HEK293 (cell line): ENCODE measurements around the gene CCP110.

Experiments used
- ATF2 ChIP-seq: fragments of 450-650 bp; formaldehyde crosslinking; IDR thresholded peaks from 2 replicates; pipeline ENCODE4 v1.5.1; 2016; ENCODE audit warnings: missing biosample characterization, missing genetic modification characterization, low read depth
- BCL11B ChIP-seq: fragments of 450-650 bp; formaldehyde crosslinking; IDR thresholded peaks from 2 replicates; pipeline ENCODE4 v1.5.1; 2016; ENCODE audit warnings: low read depth, missing biosample characterization, missing genetic modification characterization
- GFI1B ChIP-seq: fragments of 450-650 bp; formaldehyde crosslinking; IDR thresholded peaks from 2 replicates; pipeline ENCODE4 v1.5.1; 2016; ENCODE audit warnings: missing biosample characterization, missing genetic modification characterization
- GLIS1 ChIP-seq: fragments of 450-650 bp; formaldehyde crosslinking; IDR thresholded peaks from 2 replicates; pipeline ENCODE4 v1.5.1; 2016; ENCODE audit warnings: missing biosample characterization, missing genetic modification characterization
- KLF1 ChIP-seq: fragments of 450-650 bp; formaldehyde crosslinking; IDR thresholded peaks from 2 replicates; pipeline ENCODE4 v1.5.1; 2016; ENCODE audit warnings: missing biosample characterization, missing genetic modification characterization
- KLF7 ChIP-seq: fragments of 450-650 bp; formaldehyde crosslinking; IDR thresholded peaks from 2 replicates; pipeline ENCODE4 v1.5.1; 2016; ENCODE audit warnings: missing biosample characterization, missing genetic modification characterization, borderline replicate concordance
- OSR2 ChIP-seq: fragments of 450-650 bp; formaldehyde crosslinking; IDR thresholded peaks from 2 replicates; pipeline ENCODE4 v1.5.1; 2016; ENCODE audit warnings: missing biosample characterization, missing genetic modification characterization
- RBAK ChIP-seq: fragments of 450-650 bp; formaldehyde crosslinking; IDR thresholded peaks from 2 replicates; pipeline ENCODE4 v1.5.1; 2016; ENCODE audit warnings: missing biosample characterization, missing genetic modification characterization
- SCRT2 ChIP-seq: fragments of 450-650 bp; formaldehyde crosslinking; IDR thresholded peaks from 2 replicates; pipeline ENCODE4 v1.5.1; 2016; ENCODE audit warnings: missing biosample characterization, missing genetic modification characterization
- TCF7L2 ChIP-seq: IDR thresholded peaks from 2 replicates; pipeline ENCODE4 v1.6.1; 2011; ENCODE audit warnings: low read depth, mild to moderate bottlenecking, inconsistent platforms, low read length, moderate library complexity, borderline replicate concordance
- ZBTB1 ChIP-seq: fragments of 450-650 bp; formaldehyde crosslinking; IDR thresholded peaks from 2 replicates; pipeline ENCODE4 v1.5.1; 2016; ENCODE audit warnings: missing biosample characterization, missing genetic modification characterization
- ZBTB17 ChIP-seq: fragments of 450-650 bp; formaldehyde crosslinking; IDR thresholded peaks from 2 replicates; pipeline ENCODE4 v1.5.1; 2016; ENCODE audit warnings: missing biosample characterization, missing genetic modification characterization
- ZBTB21 ChIP-seq: fragments of 450-650 bp; formaldehyde crosslinking; IDR thresholded peaks from 2 replicates; pipeline ENCODE4 v1.5.1; 2017; ENCODE audit warnings: missing biosample characterization, missing genetic modification characterization
- ZBTB7A ChIP-seq: fragments of 450-650 bp; formaldehyde crosslinking; IDR thresholded peaks from 2 replicates; pipeline ENCODE4 v1.5.1; 2016; ENCODE audit warnings: low read depth, missing biosample characterization, missing genetic modification characterization
- ZNF175 ChIP-seq: fragments of 450-650 bp; formaldehyde crosslinking; IDR thresholded peaks from 2 replicates; pipeline ENCODE4 v1.5.1; 2016; ENCODE audit warnings: missing biosample characterization, missing genetic modification characterization
- ZNF211 ChIP-seq: fragments of 450-650 bp; formaldehyde crosslinking; IDR thresholded peaks from 2 replicates; pipeline ENCODE4 v1.5.1; 2016; ENCODE audit warnings: low read depth, missing biosample characterization, missing genetic modification characterization
- ZNF274 ChIP-seq, 2 experiments: fragments of 200-500 bp in 1 of 2; fragments of 450-650 bp in 1 of 2; sonication (Bioruptor generic) in 1 of 2; formaldehyde crosslinking in 1 of 2; IDR thresholded peaks; 2 replicates each; pipeline versions ENCODE4 v1.5.1 to v1.6.1; 2014 to 2016; ENCODE audit warnings: borderline replicate concordance in 1 of 2, inconsistent platforms in 1 of 2, low read length in 1 of 2, missing biosample characterization in 1 of 2, missing genetic modification characterization in 1 of 2
- ZNF366 ChIP-seq: fragments of 450-650 bp; formaldehyde crosslinking; conservative IDR thresholded peaks from 2 replicates; pipeline ENCODE4 v1.5.1; 2016; ENCODE audit warnings: missing biosample characterization, missing genetic modification characterization
- ZNF394 ChIP-seq: fragments of 450-650 bp; formaldehyde crosslinking; IDR thresholded peaks from 2 replicates; pipeline ENCODE4 v1.5.1; 2016; ENCODE audit warnings: missing biosample characterization, missing genetic modification characterization, mild to moderate bottlenecking, moderate library complexity, borderline replicate concordance
- ZNF398 ChIP-seq: fragments of 450-650 bp; formaldehyde crosslinking; IDR thresholded peaks from 2 replicates; pipeline ENCODE4 v1.5.1; 2017; ENCODE audit warnings: missing biosample characterization, missing genetic modification characterization
- ZNF544 ChIP-seq: fragments of 450-650 bp; formaldehyde crosslinking; IDR thresholded peaks from 2 replicates; pipeline ENCODE4 v1.5.0; 2017; ENCODE audit warnings: missing biosample characterization, missing genetic modification characterization
- ZNF555 ChIP-seq: fragments of 450-650 bp; formaldehyde crosslinking; conservative IDR thresholded peaks from 2 replicates; pipeline ENCODE4 v1.5.1; 2017; ENCODE audit warnings: missing biosample characterization, mild to moderate bottlenecking, missing genetic modification characterization, inconsistent platforms
- ZNF558 ChIP-seq: fragments of 450-650 bp; formaldehyde crosslinking; IDR thresholded peaks from 2 replicates; pipeline ENCODE4 v1.5.1; 2016; ENCODE audit warnings: missing biosample characterization, missing genetic modification characterization
- ZNF585B ChIP-seq: fragments of 450-650 bp; formaldehyde crosslinking; IDR thresholded peaks from 2 replicates; pipeline ENCODE4 v1.5.1; 2016; ENCODE audit warnings: missing biosample characterization, missing genetic modification characterization
- ZNF596 ChIP-seq: fragments of 450-650 bp; IDR thresholded peaks from 2 replicates; pipeline ENCODE4 v1.5.0; 2018; ENCODE audit warnings: missing biosample characterization, mild to moderate bottlenecking, missing genetic modification characterization, moderate library complexity
- ZNF624 ChIP-seq: fragments of 450-650 bp; formaldehyde crosslinking; IDR thresholded peaks from 2 replicates; pipeline ENCODE4 v1.5.1; 2017; ENCODE audit warnings: missing biosample characterization, missing genetic modification characterization
- ZNF707 ChIP-seq: fragments of 450-650 bp; formaldehyde crosslinking; IDR thresholded peaks from 2 replicates; pipeline ENCODE4 v1.5.1; 2016; ENCODE audit warnings: missing biosample characterization, missing genetic modification characterization
- ZNF791 ChIP-seq: fragments of 450-650 bp; formaldehyde crosslinking; IDR thresholded peaks from 2 replicates; pipeline ENCODE4 v1.5.1; 2016; ENCODE audit warnings: missing biosample characterization, missing genetic modification characterization
- ZSCAN18 ChIP-seq: fragments of 450-650 bp; formaldehyde crosslinking; IDR thresholded peaks from 2 replicates; pipeline ENCODE4 v1.5.1; 2016; ENCODE audit warnings: missing biosample characterization, missing genetic modification characterization

The CCP110 gene

GRCh38 chr16:19521471-19522396 is 2.0 kb upstream of the CCP110 start, which contains the start of gene GDE1 (continued):
- TF ChIP-seq ZBTB7A (tag by site-specific recombination) (0 out of 2 replicates have a peak, but pooled peaks have one; percentile 14), ZNF544 (tag by site-specific recombination) (no peak), RBAK (no peak), ZNF624 (no peak), ZNF596 (tag by site-specific recombination) (peak; percentile 74), ZNF707 (tag by site-specific recombination) (no peak), ZNF211 (tag by site-specific recombination) (no peak), ZBTB1 (tag by site-specific recombination) (no peak), ZNF555 (tag by site-specific recombination) (no peak), ZNF398 (tag by site-specific recombination) (peak; percentile 93), BCL11B (tag by site-specific recombination) (no peak), KLF1 (no peak), ZBTB21 (tag by site-specific recombination) (no peak), ZNF175 (no peak), GLIS1 (tag by site-specific recombination) (no peak), KLF7 (tag by site-specific recombination) (no peak), ZBTB17 (peak; percentile 94), OSR2 (tag by site-specific recombination) (peak; percentile 84), ZNF791 (tag by site-specific recombination) (no peak), ZNF366 (peak; percentile 24; the same call in 1 of the 2 replicates), ZNF274 (IDR thresholded peaks at IDR 0.05; ENCODE audit: low read length) (no peak), ZNF274 (tag by site-specific recombination; IDR thresholded peaks at IDR 0.05; ENCODE audit: borderline replicate concordance) (no peak), ZSCAN18 (no peak), GFI1B (tag by site-specific recombination) (no peak), ZNF394 (tag by site-specific recombination) (peak; percentile 20; the same call in 1 of the 2 replicates), ZNF558 (tag by site-specific recombination) (no peak), SCRT2 (tag by site-specific recombination) (no peak), TCF7L2 (no peak), ZNF585B (tag by site-specific recombination) (no peak), ATF2 (tag by site-specific recombination) (no peak)
